Transverse colon (tissue), 3 donors: ENCODE measurements around the gene MYO18B.

Experiments used
- POLR2A ChIP-seq: fragments of 450-650 bp; IDR thresholded peaks from one replicate; pipeline ENCODE4 v1.6.1; 2016; ENCODE audit warnings: antibody characterized with exemption, mild to moderate bottlenecking, moderate library complexity
- TF ChIP-seq, protein P1 (sequence below), 5 experiments: fragments of 200-600 bp in 3 of 5; fragments of 450-650 bp in 2 of 5; sonication (generic) in 3 of 5; IDR thresholded peaks; 1 replicate in 2 of 5; 2 replicates in 3 of 5; pipeline ENCODE4 v1.5.1; 2016 to 2017; ENCODE audit warnings: antibody characterized with exemption in 5 of 5, inconsistent platforms in 3 of 5, mild to moderate bottlenecking in 2 of 5, moderate library complexity in 1 of 5

DNA sequence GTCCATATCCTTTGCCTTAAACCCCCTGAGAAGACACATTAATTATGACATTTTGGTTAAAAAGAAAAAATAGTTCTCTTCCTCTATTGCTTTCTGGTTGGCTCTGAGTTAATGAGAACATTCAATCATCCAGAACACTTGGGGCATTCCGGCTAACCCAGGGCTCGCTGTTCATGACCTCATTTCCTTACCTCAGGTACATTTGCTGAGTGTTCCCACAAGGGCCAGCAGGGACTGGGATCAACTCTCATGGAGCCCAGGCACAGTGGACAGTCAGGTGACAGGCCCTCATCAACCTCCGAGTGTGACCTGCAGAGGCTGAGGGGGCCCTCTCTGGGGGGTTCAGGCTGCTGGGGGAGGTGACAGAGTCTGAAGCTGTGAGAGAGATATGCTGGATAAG, 98.9 kb downstream of the MYO18B start:
- TF ChIP-seq, protein P1, sequence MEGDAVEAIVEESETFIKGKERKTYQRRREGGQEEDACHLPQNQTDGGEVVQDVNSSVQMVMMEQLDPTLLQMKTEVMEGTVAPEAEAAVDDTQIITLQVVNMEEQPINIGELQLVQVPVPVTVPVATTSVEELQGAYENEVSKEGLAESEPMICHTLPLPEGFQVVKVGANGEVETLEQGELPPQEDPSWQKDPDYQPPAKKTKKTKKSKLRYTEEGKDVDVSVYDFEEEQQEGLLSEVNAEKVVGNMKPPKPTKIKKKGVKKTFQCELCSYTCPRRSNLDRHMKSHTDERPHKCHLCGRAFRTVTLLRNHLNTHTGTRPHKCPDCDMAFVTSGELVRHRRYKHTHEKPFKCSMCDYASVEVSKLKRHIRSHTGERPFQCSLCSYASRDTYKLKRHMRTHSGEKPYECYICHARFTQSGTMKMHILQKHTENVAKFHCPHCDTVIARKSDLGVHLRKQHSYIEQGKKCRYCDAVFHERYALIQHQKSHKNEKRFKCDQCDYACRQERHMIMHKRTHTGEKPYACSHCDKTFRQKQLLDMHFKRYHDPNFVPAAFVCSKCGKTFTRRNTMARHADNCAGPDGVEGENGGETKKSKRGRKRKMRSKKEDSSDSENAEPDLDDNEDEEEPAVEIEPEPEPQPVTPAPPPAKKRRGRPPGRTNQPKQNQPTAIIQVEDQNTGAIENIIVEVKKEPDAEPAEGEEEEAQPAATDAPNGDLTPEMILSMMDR (IDR thresholded peaks at IDR 0.05) = no peak
- no peak for TF ChIP-seq POLR2A
